OCI-M1 (cell line): ENCODE data around the gene PDE4DIP.
"Not testable (repeated sequence)": the region's sequence is repeated elsewhere in the genome, so short reads cannot be mapped to it uniquely, and the experiment has no call there.

Experiments used
- DNase-seq: peaks from one replicate; lab custom pipeline; 2025; lab: John Stamatoyannopoulos, UW

Gene PDE4DIP

GRCh38 chr1:148975866-148976537 lies 131.8 kb downstream of the PDE4DIP start:
- DNase-seq = peak; percentile 28

GRCh38 chr1:148977785-148978184 lies 133.6 kb downstream of the PDE4DIP start:
- not testable (repeated sequence) for DNase-seq

- DNase-seq = not testable (repeated sequence)
Measured at GRCh38 chr1:148989378-148989777, 145.2 kb downstream of the PDE4DIP start.

- DNase-seq = peak; percentile 45
Measured at GRCh38 chr1:148990233-148990788, 146.1 kb downstream of the PDE4DIP start.

DNA sequence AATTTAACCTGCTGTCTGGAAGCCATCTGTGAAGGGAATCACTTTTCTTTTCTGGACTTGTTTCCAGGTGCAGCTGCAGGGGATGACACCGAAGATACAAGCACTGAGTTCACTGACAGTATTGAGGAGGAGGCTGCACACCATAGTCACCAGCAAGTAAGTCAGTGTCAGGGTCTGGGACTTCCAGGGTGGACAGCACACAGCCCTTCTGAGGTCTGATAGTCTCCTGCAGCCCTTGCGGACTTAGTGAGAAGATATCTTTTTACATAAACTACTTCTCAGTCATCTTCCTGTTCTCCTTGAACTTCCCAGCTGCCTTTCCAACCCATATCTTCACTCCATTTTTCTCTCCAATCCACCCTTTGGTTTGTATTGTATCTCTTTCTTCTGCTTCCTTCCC lies 147.6 kb downstream of the PDE4DIP start:
- not testable (repeated sequence) for DNase-seq

GRCh38 chr1:148992364-148992763 lies 148.1 kb downstream of the PDE4DIP start:
- not testable (repeated sequence) for DNase-seq

GRCh38 chr1:148996449-148997224 lies 152.4 kb downstream of the PDE4DIP start:
- DNase-seq = peak; percentile 64

DNA sequence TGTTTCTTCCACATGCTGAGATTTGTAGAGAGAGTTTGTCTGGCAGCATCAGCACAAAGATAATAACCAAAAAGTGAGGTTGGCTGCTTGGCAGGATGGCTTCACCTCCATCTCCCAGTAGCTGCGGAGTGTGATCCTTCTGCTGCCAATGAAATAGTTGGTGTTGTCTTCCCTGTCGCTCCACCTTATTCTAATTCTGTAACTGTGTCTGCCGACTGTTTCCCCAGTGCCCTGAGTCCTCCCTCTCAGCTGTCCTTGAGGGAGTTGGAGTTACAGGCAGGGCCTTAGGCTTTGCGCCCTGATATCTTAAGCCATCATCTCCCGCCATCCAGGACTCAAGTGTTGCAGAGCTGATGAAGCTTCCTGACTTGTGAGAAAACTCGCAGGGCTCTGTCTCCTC lies 153.2 kb downstream of the PDE4DIP start:
- DNase-seq = not testable (repeated sequence)

DNA sequence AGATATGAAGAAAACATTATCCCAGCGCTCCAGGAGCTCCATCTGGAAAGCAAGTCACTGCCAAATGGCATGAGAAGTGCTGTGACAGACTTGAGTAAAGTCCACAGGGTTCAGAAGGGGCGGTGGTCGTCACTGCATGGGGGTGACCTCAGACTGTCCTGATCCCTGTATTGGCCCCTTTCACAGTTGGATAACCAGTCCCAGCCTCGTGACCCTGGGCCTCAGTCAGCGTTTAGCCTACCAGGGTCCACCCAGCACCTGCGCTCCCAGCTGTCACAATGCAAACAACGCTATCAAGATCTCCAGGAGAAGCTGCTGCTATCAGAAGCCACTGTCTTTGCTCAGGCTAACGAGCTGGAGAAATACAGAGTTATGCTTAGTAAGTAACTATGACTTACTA lies 158.4 kb downstream of the PDE4DIP start:
- DNase-seq = not testable (repeated sequence)

DNA sequence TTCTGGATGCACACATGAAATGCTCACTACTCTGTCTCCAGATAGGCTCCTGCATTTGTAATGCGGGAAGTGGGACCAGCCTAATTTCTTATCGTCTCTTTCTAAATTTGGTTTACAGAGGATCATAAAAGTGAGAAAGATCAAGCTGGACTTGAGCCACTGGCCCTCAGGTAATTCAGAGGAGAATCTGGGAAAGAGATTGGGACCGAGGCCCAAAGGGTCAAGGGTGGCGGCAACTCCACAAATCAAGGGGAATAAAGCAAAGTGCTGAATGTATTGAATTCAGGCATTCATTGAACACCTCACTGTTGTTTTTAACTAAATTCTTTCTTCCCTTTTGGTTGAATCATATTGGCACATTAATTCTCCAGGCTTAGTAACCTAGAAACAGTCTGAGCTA lies 164.1 kb downstream of the PDE4DIP start:
- not testable (repeated sequence) for DNase-seq

DNA sequence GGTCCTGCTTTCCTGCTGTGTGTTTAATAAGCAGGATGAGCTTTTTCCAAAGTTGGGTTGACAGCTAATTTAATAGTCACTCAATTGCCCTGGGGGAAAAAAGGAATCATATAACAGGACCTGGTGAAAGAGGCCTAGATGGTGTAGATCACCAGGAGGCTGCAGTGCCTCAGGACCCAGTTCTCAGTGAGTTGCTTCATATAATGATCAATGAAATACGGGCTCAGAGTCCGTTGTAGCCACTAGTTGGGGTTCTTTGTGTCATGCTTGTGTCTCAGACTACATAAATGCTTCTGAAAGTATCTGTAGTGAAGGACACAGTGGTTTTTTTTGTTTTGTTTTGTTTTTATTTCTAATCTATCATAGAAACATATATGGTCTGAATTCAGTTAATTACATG lies 164.5 kb downstream of the PDE4DIP start:
- DNase-seq = not testable (repeated sequence)

DNA sequence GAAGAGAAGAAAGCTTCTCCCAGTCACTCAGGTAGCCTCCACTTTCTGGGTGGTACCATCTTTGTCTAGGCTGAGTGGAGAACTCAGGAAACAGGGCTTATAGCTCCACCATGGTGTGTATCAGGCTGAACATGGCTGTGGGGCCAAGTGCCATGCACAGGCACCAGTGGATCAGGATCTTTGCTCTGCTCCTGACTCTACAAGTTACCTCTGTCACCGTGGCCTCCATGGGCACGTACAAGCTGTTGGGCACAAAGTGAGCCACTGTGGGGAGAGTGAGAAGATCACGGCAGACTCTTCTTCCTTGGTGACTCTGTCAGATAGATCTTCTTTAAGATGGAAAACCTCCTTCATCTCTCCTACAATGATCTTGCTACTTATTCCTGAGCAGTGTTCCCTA lies 165.5 kb downstream of the PDE4DIP start:
- not testable (repeated sequence) for DNase-seq

DNA sequence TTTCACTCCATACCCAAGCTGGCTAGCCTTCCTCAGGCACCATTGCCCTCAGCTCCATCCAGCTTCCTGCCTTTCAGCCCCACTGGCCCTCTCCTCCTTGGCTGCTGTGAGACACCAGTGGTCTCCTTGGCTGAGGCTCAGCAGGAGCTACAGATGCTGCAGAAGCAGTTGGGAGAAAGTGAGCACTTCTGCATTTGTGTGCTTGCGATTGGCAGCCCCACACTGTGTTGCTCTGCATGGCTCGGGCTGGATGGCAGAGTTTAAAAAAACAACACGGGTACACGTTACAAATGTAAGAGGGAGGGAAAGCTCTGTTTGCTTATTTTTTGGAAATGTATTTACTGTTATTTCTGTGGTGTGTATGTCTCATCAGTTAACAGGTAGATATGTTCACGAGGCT lies 168.4 kb downstream of the PDE4DIP start:
- DNase-seq = not testable (repeated sequence)

DNA sequence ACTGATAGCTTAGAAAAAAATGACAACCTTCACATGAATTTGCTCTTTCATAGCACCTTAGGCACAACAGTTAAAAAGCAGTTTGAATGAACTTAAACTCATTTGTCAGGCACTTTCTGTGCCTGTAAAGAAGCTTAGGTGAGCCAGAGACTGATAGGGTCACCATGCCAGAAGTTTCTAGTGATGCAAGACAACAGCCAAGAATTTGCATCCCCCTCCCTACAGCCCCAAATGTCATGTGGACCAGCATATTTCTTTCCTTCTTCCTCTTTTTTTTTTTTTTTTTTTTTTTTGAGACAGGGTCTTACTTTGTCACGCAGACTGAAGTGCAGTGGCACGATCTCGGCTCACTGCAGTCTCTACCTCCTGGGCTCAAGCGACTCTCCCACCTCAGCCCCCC lies 169.3 kb downstream of the PDE4DIP start:
- DNase-seq = not testable (repeated sequence)

DNA sequence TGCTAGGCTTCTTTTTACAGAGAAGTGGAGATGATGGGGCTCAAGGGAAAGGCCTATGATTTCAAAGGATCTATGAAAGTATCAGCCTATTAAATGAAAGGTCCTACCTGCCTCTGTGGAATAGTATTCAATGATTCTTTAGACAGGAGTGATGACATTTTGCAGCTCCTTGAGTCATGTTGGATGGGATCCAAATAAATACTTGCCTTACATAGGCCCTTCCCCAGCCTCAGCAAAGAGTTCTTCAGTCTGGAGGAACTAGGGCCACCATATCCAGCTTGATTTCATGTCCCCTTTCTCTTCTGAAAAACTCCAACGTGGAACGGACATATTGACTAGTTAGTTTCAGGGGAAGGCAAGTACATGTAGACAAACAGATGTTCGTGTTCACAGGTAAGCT lies 171.3 kb downstream of the PDE4DIP start:
- DNase-seq = not testable (repeated sequence)

GRCh38 chr1:149016626-149017025 lies 172.4 kb downstream of the PDE4DIP start:
- DNase-seq = not testable (repeated sequence)

- DNase-seq = not testable (repeated sequence)
Measured at GRCh38 chr1:149018577-149018976, 174.3 kb downstream of the PDE4DIP start.

GRCh38 chr1:149024327-149024726 lies 180.1 kb downstream of the PDE4DIP start:
- DNase-seq = not testable (repeated sequence)

DNA sequence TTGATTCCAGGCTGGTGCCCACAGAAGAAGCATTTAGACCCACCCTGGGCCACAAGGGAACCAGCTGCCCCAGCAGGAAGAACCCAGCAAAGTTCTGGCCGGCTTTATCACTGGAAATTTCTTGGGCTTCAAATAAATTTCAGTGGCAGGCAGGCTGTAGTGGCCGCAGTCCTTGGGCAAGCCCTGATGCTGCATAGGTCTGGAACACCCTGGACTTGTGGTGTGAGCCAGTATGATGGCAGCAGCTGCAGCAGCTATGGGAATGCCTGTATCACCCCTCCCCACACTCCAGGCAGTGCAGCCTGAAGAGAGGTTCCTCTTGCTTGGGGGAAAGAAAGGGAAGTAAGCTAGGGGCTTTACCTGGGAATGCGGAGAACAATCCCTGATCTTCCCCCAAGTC lies 189.7 kb downstream of the PDE4DIP start:
- DNase-seq = not testable (repeated sequence)

DNA sequence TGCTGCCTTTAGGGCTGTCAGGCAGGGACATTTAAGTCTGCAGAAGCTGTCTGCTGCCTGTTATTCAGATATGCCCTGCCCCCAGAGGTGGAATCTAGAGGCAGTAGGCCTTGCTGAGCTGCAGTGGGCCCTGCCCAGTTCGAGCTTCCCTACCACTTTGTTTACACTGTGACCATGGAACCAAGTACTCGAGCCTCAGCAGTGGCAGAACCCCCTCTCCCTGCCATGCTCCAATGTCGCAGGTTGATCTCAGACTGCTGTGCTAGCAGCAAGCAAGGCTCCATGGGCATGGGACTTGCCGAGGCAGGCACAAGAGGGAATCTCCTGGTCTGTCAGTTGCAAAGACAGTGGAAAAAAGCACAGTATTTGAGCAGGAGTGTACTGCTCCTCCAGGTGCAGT lies 198.8 kb downstream of the PDE4DIP start:
- DNase-seq = not testable (repeated sequence)

DNA sequence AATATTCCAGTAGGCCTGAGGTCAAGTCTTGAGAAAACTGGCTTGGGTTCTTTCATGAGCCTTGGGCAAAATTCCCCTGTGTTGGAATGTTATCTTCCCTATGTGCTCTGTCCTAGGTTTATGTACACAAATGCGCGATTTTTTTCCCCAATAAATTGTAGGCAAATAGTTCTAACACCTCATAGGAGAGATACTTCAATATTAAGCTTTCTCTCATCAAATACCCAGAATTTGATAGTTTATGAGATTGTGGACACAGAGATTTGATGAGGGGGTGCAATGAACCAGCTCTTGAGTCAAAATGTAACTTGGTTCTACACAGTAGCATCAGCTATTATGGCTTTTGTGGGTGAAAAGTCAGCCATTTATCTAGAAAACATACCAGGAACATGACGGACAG lies 220.4 kb downstream of the PDE4DIP start:
- DNase-seq = not testable (repeated sequence)

GRCh38 chr1:149075505-149076127 lies 231.4 kb downstream of the PDE4DIP start:
- not testable (repeated sequence) for DNase-seq
